Esophagus squamous epithelium (tissue), 5 donors: ENCODE data around the gene IFT20. TPM values are rescaled to one million over a fixed set of nuclear protein-coding genes. Genes with fewer than 3 reads are reported as not detected.

Experiments used
- DNase-seq: peaks from one replicate; lab custom pipeline; 2025; lab: John Stamatoyannopoulos, UW
- H3K27ac ChIP-seq, 4 donors: fragments of 200-600 bp; sonication (generic); one replicate each; pipeline ENCODE4 v1.5.1; 2016 to 2019; ENCODE audit warnings: mild to moderate bottlenecking in 1 of 4
- H3K27me3 ChIP-seq, 4 donors: fragments of 200-600 bp; sonication (generic); 1 replicate in 3 of 4; 2 replicates in 1 of 4; pipeline versions ENCODE4 v1.5.1 to v1.6.0; 2017 to 2021; ENCODE audit warnings: antibody characterized with exemption in 1 of 4
- H3K36me3 ChIP-seq, 3 donors: fragments of 200-600 bp; sonication (generic); one replicate each; pipeline ENCODE4 v1.5.1; 2016 to 2019
- H3K4me1 ChIP-seq, 3 donors: fragments of 200-600 bp; sonication (generic); one replicate each; pipeline ENCODE4 v1.5.1; 2017 to 2019
- H3K4me3 ChIP-seq, 4 donors: fragments of 200-600 bp; sonication (generic); 1 replicate in 3 of 4; 2 replicates in 1 of 4; pipeline ENCODE4 v1.5.1; 2016 to 2019; ENCODE audit warnings: mild to moderate bottlenecking in 2 of 4, moderate library complexity in 1 of 4
- H3K9me3 ChIP-seq, 3 donors: fragments of 200-600 bp; sonication (generic); one replicate each; pipeline ENCODE4 v1.5.1; 2016 to 2019
- CTCF ChIP-seq, 6 experiments: fragments of 450-650 bp in 4 of 6; fragments of 200-600 bp in 2 of 6; sonication (generic) in 2 of 6; IDR thresholded peaks; one replicate each; pipeline ENCODE4 v1.5.1; 2016 to 2019; ENCODE audit warnings: antibody characterized with exemption in 6 of 6, mild to moderate bottlenecking in 4 of 6, moderate library complexity in 4 of 6
- POLR2A ChIP-seq, 4 donors: fragments of 450-650 bp; IDR thresholded peaks; one replicate each; pipeline ENCODE4 v1.6.1; 2017; ENCODE audit warnings: antibody characterized with exemption in 4 of 4, mild to moderate bottlenecking in 4 of 4, moderate library complexity in 3 of 4
- WGBS, 2 donors: methylation state at CpG; one replicate each; pipeline ENCODE4 v1.1.5; 2018; 5-methylcytosine and 5-hydroxymethylcytosine counted together
- intact Hi-C: fragments of 100-400 bp; cut with DNase I; formaldehyde crosslinking; loops from one replicate; pipeline ENCODE4 v1.15.0; 2022
- total RNA-seq, 4 donors: library from RNA; depleted of rRNA; stranded (reverse); fragments of >200 nt; gene quantifications; one replicate each; pipeline ENCODE4 v1.1.0, GENCODE V29; 2016
- donor health status: DM: yes; HTN: yes; CAD: no.

The IFT20 gene
- total RNA-seq, 4 donors from 2014 or later: 8.5 to 31.5 (median 17.1) TPM

- no peak overlapping the region for H3K27ac ChIP-seq
- no peak overlapping the region for H3K4me3 ChIP-seq
- peaks cover 12 to 32% (median 17%) of the 10 kb centered on the region in 3 donors for H3K4me1 ChIP-seq
- DNase-seq: no peak
- no peaks in the 10 kb centered on the region for H3K9me3 ChIP-seq
- TF ChIP-seq CTCF (IDR thresholded peaks at IDR 0.05) (no peak), POLR2A (IDR thresholded peaks at IDR 0.05) (no peak)
- peaks cover 0 to 21% (median 0%) of the 10 kb centered on the region in 3 donors for H3K36me3 ChIP-seq
- H3K27me3 ChIP-seq: peaks cover 0 to 10% (median 0%) of the 10 kb centered on the region in 4 donors
- intact Hi-C loops: no loop called here
- 65% methylated on average over 2 of the region's 5 CpGs; no CpG with 5 or more reads in 1 of the 2 donors for WGBS, 2 donors
Observed at GRCh38 chr17:28368306-28368831, 33.1 kb upstream of the IFT20 start.

- no peak for DNase-seq
- H3K27ac ChIP-seq: no peak overlapping the region
- H3K9me3 ChIP-seq: no peaks in the 10 kb centered on the region
- intact Hi-C loops: no loop called here
- TF ChIP-seq CTCF (IDR thresholded peaks at IDR 0.05): no peak
- TF ChIP-seq POLR2A (IDR thresholded peaks at IDR 0.05): no peak
- peaks cover 6 to 26% (median 13%) of the 10 kb centered on the region in 3 donors for H3K4me1 ChIP-seq
- WGBS, 2 donors: 80% methylated on average over 1 of the region's 21 CpGs
- peaks cover 0 to 27% (median under 1%) of the 10 kb centered on the region in 3 donors for H3K36me3 ChIP-seq
- peaks cover 0 to 10% (median 0%) of the 10 kb centered on the region in 4 donors for H3K27me3 ChIP-seq
- H3K4me3 ChIP-seq: no peak overlapping the region
Observed at GRCh38 chr17:28367641-28368305, 32.5 kb upstream of the IFT20 start.

- WGBS, 2 donors: 40 to 56% methylated on average over 1 of the region's 1 CpG
- no peak overlapping the region for H3K4me3 ChIP-seq
- intact Hi-C loops: no loop called here
- no peak overlapping the region for H3K27ac ChIP-seq
- H3K9me3 ChIP-seq: no peaks in the 10 kb centered on the region
- H3K4me1 ChIP-seq: peaks cover 0 to 14% (median 1%) of the 10 kb centered on the region in 3 donors
- TF ChIP-seq POLR2A (IDR thresholded peaks at IDR 0.05) (no peak), CTCF (IDR thresholded peaks at IDR 0.05) (no peak)
- H3K36me3 ChIP-seq: peaks cover under 1 to 39% (median 7%) of the 10 kb centered on the region in 3 donors
- DNase-seq: no peak
- H3K27me3 ChIP-seq: peaks cover 0 to under 1% (median 0%) of the 10 kb centered on the region in 4 donors
Observed at GRCh38 chr17:28366605-28367004, 31.3 kb upstream of the IFT20 start.

GRCh38 chr17:28365487-28365886, 30.2 kb upstream of the IFT20 start:
- Histone ChIP-seq H3K4me3 (no peak overlapping the region), H3K9me3 (no peaks in the 10 kb centered on the region), H3K4me1 (peaks cover 0 to 3% (median 0%) of the 10 kb centered on the region in 3 donors), H3K27me3 (no peaks in the 10 kb centered on the region), H3K36me3 (peaks cover 10 to 50% (median 19%) of the 10 kb centered on the region in 3 donors), H3K27ac (no peak overlapping the region)
- WGBS, 2 donors: 79 to 84% methylated on average over 3 of the region's 3 CpGs
- intact Hi-C loops: no loop called here
- TF ChIP-seq CTCF (IDR thresholded peaks at IDR 0.05): no peak
- TF ChIP-seq POLR2A (IDR thresholded peaks at IDR 0.05): no peak
- DNase-seq: no peak

- intact Hi-C loops: no loop called here
- H3K4me1 ChIP-seq: no peaks in the 10 kb centered on the region
- H3K4me3 ChIP-seq: no peak within 1 kb of the TSS
- no peaks in the 10 kb centered on the region for H3K27me3 ChIP-seq
- TF ChIP-seq CTCF (IDR thresholded peaks at IDR 0.05) (no peak), POLR2A (IDR thresholded peaks at IDR 0.05) (no peak)
- peaks cover 17 to 57% (median 25%) of the 10 kb centered on the region in 3 donors for H3K36me3 ChIP-seq
- no peak for DNase-seq
- H3K9me3 ChIP-seq: no peaks in the 10 kb centered on the region
- 89 to 90% methylated on average over 5 to 8 of the region's 13 CpGs for WGBS, 2 donors
- H3K27ac ChIP-seq: no peak within 1 kb of the TSS
Observed at GRCh38 chr17:28364665-28365363, 29.5 kb upstream of the IFT20 start, which contains the start of gene SEBOX. TSS of gene SEBOX (minus strand) at chr17:28365199. CDS start at chr17:28365151, 48 bp downstream.
